Smooth muscle cell (in vitro differentiated cells): ENCODE data around the gene VCL. TPM values are rescaled to one million over a fixed set of nuclear protein-coding genes. Genes with fewer than 3 reads are reported as not detected.
A peak's percentile ranks its signal among the peaks of the same experiment; 100 is the strongest.

ENCODE experiments used
- DNase-seq: peaks from one replicate; lab custom pipeline; 2025; ENCODE audit not compliant: unreplicated experiment; lab: John Stamatoyannopoulos, UW
- H2AFZ ChIP-seq: fragments of 200-600 bp; sonication (generic); 2 replicates; pipeline ENCODE4 v1.6.0; 2016; ENCODE audit warnings: antibody characterized with exemption, low read depth, mild to moderate bottlenecking
- H3F3A ChIP-seq: fragments of 200-600 bp; sonication (generic); 2 replicates; pipeline ENCODE4 v1.6.0; 2017; ENCODE audit warnings: antibody characterized with exemption, low read depth
- H3K27ac ChIP-seq: fragments of 200-600 bp; sonication (generic); 2 replicates; pipeline ENCODE4 v1.5.1; 2016; ENCODE audit warnings: low read depth, mild to moderate bottlenecking
- H3K27me3 ChIP-seq: fragments of 200-600 bp; sonication (generic); 2 replicates; pipeline ENCODE4 v1.6.1; 2016; ENCODE audit warnings: low read depth, mild to moderate bottlenecking
- H3K36me3 ChIP-seq: fragments of 200-600 bp; sonication (generic); 2 replicates; pipeline ENCODE4 v1.5.1; 2016; ENCODE audit warnings: low read depth
- H3K4me1 ChIP-seq: fragments of 200-600 bp; sonication (generic); 2 replicates; pipeline ENCODE4 v1.5.1; 2016; ENCODE audit warnings: low read depth
- H3K4me2 ChIP-seq: fragments of 200-600 bp; sonication (generic); 2 replicates; pipeline ENCODE4 v1.6.0; 2016; ENCODE audit warnings: mild to moderate bottlenecking
- H3K4me3 ChIP-seq: fragments of 200-600 bp; sonication (generic); 2 replicates; pipeline ENCODE4 v1.5.1; 2016; ENCODE audit warnings: mild to moderate bottlenecking
- H3K79me2 ChIP-seq: fragments of 200-600 bp; sonication (generic); 2 replicates; pipeline ENCODE4 v1.6.0; 2016; ENCODE audit warnings: low read depth, mild to moderate bottlenecking
- H3K9ac ChIP-seq: fragments of 200-600 bp; sonication (generic); 2 replicates; pipeline ENCODE4 v1.6.0; 2016; ENCODE audit warnings: low read depth
- H3K9me3 ChIP-seq: fragments of 200-600 bp; sonication (generic); replicated peaks from 2 replicates; pipeline ENCODE4 v1.5.1; 2016; ENCODE audit warnings: low read depth
- H4K20me1 ChIP-seq: fragments of 200-600 bp; sonication (generic); 2 replicates; pipeline ENCODE4 v1.6.0; 2016; ENCODE audit warnings: low read depth
- WGBS: methylation state at CpG from one replicate; pipeline ENCODE4 v1.1.7; 2016; ENCODE audit warnings: low lambda C conversion rate; 5-methylcytosine and 5-hydroxymethylcytosine counted together
- polyA plus RNA-seq: library from polyadenylated mRNA; unstranded; fragments of >200 nt; fragmentation: Nextera tagmentation; extraction: Ambion mirVana; gene quantifications from 2 replicates; pipeline ENCODE4 v1.2.1, GENCODE V29; 2016
- total RNA-seq: library from RNA; depleted of rRNA; stranded (reverse); fragments of >200 nt; gene quantifications from 2 replicates; pipeline ENCODE4 v1.2.3, GENCODE V29; 2014
- TF ChIP-seq, protein P1 (sequence below): fragments of 200-600 bp; sonication (generic); IDR thresholded peaks from 2 replicates; pipeline ENCODE4 v1.5.1; 2017; ENCODE audit warnings: borderline replicate concordance, mild to moderate bottlenecking, antibody characterized with exemption; ENCODE audit not compliant: insufficient read depth, poor library complexity, severe bottlenecking

The VCL gene
- total and polyA plus RNA-seq, 2 experiments from 2014 or later = 128 to 187 TPM

DNA sequence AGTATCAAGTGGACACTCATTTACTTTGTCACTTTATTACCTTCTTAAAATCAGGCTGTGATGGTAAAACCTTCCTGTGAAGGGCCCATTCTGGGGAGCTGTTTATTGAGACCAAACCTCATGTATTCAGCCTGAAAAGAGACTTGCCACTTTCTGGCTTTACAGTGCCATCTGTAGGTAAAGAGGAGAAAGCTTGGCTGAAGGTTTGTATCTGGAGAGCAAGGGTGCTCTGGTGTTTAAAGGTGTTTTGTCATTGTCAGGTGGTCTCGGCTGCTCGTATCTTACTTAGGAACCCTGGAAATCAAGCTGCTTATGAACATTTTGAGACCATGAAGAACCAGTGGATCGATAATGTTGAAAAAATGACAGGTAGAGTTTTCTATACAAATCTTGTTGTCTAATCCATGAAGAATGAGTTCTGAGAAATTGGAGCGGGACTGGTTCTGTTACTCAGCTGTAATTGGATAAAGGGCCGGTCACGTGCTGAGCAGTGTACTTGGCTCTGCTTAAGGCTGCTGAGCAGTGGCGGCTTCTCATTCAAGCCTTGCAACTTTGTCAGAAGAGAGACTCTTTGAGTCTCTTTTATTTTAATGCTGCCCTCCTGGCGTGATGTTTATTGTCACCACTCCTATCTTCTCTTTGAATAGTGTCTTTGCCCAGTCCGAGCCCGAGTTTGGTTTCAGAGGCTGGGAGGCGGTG lies 105.8 kb downstream of the VCL start:
- no peak for DNase-seq
- peak overlapping the region; percentile 6 for H3K27ac ChIP-seq
- peaks cover 59% of the 10 kb centered on the region for H3K36me3 ChIP-seq
- H3K9ac ChIP-seq = no peak overlapping the region
- peaks cover 48% of the 10 kb centered on the region for H4K20me1 ChIP-seq
- no peak overlapping the region for H3K4me2 ChIP-seq
- H3K9me3 ChIP-seq = no peaks in the 10 kb centered on the region
- H3K4me1 ChIP-seq = no peaks in the 10 kb centered on the region
- TF ChIP-seq, protein P1, sequence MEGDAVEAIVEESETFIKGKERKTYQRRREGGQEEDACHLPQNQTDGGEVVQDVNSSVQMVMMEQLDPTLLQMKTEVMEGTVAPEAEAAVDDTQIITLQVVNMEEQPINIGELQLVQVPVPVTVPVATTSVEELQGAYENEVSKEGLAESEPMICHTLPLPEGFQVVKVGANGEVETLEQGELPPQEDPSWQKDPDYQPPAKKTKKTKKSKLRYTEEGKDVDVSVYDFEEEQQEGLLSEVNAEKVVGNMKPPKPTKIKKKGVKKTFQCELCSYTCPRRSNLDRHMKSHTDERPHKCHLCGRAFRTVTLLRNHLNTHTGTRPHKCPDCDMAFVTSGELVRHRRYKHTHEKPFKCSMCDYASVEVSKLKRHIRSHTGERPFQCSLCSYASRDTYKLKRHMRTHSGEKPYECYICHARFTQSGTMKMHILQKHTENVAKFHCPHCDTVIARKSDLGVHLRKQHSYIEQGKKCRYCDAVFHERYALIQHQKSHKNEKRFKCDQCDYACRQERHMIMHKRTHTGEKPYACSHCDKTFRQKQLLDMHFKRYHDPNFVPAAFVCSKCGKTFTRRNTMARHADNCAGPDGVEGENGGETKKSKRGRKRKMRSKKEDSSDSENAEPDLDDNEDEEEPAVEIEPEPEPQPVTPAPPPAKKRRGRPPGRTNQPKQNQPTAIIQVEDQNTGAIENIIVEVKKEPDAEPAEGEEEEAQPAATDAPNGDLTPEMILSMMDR = peak; percentile 20
- H3K4me3 ChIP-seq = no peak overlapping the region
- no peaks in the 10 kb centered on the region for H3K27me3 ChIP-seq
- H3K79me2 ChIP-seq = peaks cover 7% of the 10 kb centered on the region
- H3F3A ChIP-seq = peaks cover 29% of the 10 kb centered on the region
- WGBS = 87% methylated on average over 11 of the region's 11 CpGs
- no peak overlapping the region for H2AFZ ChIP-seq

DNA sequence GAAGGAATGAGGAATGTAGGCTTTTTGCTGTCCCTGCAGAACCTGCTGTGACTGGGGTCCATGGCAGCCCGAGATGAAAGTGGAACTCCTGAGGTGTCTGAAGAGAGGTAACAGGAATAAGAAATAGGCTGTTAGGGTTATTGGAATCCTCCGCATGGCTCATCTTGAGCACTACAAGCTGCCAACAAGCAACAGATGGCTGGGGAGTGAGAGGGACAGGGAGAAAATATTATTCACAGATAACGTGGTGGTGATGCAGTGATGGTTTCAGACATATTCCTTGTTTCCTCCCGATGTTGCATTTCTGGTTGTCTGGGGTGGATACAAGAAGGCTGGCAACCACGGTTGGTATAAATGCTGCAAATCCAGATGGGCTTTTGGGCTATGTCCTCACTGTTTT lies 106.6 kb downstream of the VCL start:
- TF ChIP-seq, protein P1 = no peak
- Histone ChIP-seq H3K36me3 (peaks cover 55% of the 10 kb centered on the region), H3K9me3 (no peaks in the 10 kb centered on the region), H3K4me3 (no peak overlapping the region), H3K9ac (no peak overlapping the region), H4K20me1 (peaks cover 53% of the 10 kb centered on the region), H3K27me3 (no peaks in the 10 kb centered on the region), H2AFZ (no peak overlapping the region), H3K27ac (no peak overlapping the region), H3K79me2 (peaks cover 7% of the 10 kb centered on the region), H3K4me2 (no peak overlapping the region), H3F3A (peaks cover 32% of the 10 kb centered on the region), H3K4me1 (no peaks in the 10 kb centered on the region)
- 97% methylated on average over 5 of the region's 5 CpGs for WGBS
- no peak for DNase-seq

DNA sequence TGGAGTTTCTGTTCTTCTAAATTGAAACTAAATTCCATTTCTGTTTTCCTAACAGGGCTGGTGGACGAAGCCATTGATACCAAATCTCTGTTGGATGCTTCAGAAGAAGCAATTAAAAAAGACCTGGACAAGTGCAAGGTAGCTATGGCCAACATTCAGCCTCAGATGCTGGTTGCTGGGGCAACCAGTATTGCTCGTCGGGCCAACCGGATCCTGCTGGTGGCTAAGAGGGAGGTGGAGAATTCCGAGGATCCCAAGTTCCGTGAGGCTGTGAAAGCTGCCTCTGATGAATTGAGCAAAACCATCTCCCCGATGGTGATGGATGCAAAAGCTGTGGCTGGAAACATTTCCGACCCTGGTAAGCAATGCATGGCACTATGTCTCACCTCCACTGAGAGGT lies 107.1 kb downstream of the VCL start:
- no peak overlapping the region for H3K27ac ChIP-seq
- H3K79me2 ChIP-seq = peaks cover 7% of the 10 kb centered on the region
- no peak for DNase-seq
- TF ChIP-seq, protein P1 = no peak
- no peak overlapping the region for H3K4me2 ChIP-seq
- WGBS = 90% methylated on average over 8 of the region's 8 CpGs
- H3F3A ChIP-seq = peaks cover 27% of the 10 kb centered on the region
- peaks cover 53% of the 10 kb centered on the region for H4K20me1 ChIP-seq
- no peaks in the 10 kb centered on the region for H3K4me1 ChIP-seq
- H3K9ac ChIP-seq = no peak overlapping the region
- peaks cover 55% of the 10 kb centered on the region for H3K36me3 ChIP-seq
- H2AFZ ChIP-seq = no peak overlapping the region
- H3K27me3 ChIP-seq = no peaks in the 10 kb centered on the region
- H3K4me3 ChIP-seq = no peak overlapping the region
- H3K9me3 ChIP-seq = no peaks in the 10 kb centered on the region

DNA sequence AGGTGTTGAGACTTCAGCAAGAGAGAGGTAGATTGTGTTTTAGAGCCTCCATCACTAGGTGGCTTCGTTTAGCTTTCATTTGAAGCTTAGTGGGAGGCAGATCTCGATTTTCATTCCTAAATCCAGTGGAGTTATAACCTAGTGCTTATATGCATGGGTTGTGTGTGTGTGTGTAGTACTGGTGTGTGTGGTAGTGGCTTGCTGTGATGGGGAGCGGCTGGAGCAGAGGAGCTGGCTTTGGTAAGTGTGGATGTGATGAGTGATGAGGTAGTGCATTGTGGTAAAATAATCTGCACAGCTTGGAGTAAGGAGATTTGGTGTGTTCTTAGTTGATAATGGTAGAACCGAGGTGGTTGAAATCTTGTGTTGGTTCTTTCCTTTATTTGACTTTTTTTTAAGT lies 109.5 kb downstream of the VCL start:
- Histone ChIP-seq H3K27me3 (no peaks in the 10 kb centered on the region), H3K4me2 (no peak overlapping the region), H3K79me2 (peaks cover 28% of the 10 kb centered on the region), H3K27ac (no peak overlapping the region), H3K36me3 (peaks cover 54% of the 10 kb centered on the region), H3K9me3 (no peaks in the 10 kb centered on the region), H3K4me1 (no peaks in the 10 kb centered on the region), H3K9ac (no peak overlapping the region), H2AFZ (no peak overlapping the region), H3F3A (peaks cover 34% of the 10 kb centered on the region), H4K20me1 (peaks cover 70% of the 10 kb centered on the region), H3K4me3 (no peak overlapping the region)
- TF ChIP-seq, protein P1 = no peak
- DNase-seq = no peak
- 93% methylated on average over 4 of the region's 4 CpGs for WGBS
